ENCODE data around the gene ATOH1. TPM values are rescaled to one million over a fixed set of nuclear protein-coding genes. Genes with fewer than 3 reads are reported as not detected.

ATOH1 gene
- total and polyA plus RNA-seq, 4 experiments from 2014 or later = not detected

GRCh38 chr4:93867416-93868001 is 39.0 kb downstream of the ATOH1 start:
- Histone ChIP-seq H3K9me3 (ENCODE audit: control insufficient read depth in 1 of 2, low read length in 2 of 2) (no peaks in the 10 kb centered on the region), H3K4me1 (ENCODE audit: insufficient read depth, low read length) (no peaks in the 10 kb centered on the region), H3K27ac (ENCODE audit: low read depth, low read length) (no peak overlapping the region), H3K36me3 (ENCODE audit: insufficient read depth, low read length) (no peaks in the 10 kb centered on the region), H3K27me3 (ENCODE audit: insufficient read depth, low read length) (no peaks in the 10 kb centered on the region), H3K4me3 (ENCODE audit: low read length in 2 of 2) (no peak overlapping the region)
- POLR2A ChIA-PET (ENCODE audit: partially characterized antibody) = no interaction called here
- intact Hi-C loops (cut with micrococcal nuclease) = no loop called here
- Mint-ChIP-seq H3K9me3 (peaks cover 0 to 7% (median 0%) of the 10 kb centered on the region in 8 donors), H3K27me3 (no peaks in the 10 kb centered on the region), H3K4me1 (no peaks in the 10 kb centered on the region), H3K27ac (no peak overlapping the region), H3K4me3 (no peak overlapping the region), H3K36me3 (no peaks in the 10 kb centered on the region)
- CTCF ChIA-PET (ENCODE audit: partially characterized antibody) = no interaction called here
- DNase-seq = no peak

GRCh38 chr4:93870876-93871458 is 42.4 kb downstream of the ATOH1 start:
- POLR2A ChIA-PET (ENCODE audit: partially characterized antibody) = no interaction called here
- Mint-ChIP-seq H3K4me1 (no peaks in the 10 kb centered on the region), H3K27me3 (no peaks in the 10 kb centered on the region), H3K9me3 (peaks cover 0 to 2% (median 0%) of the 10 kb centered on the region in 8 donors), H3K27ac (no peak overlapping the region), H3K36me3 (no peaks in the 10 kb centered on the region), H3K4me3 (no peak overlapping the region)
- no peak overlapping the region for H3K27ac ChIP-seq (ENCODE audit: low read depth, low read length)
- H3K27me3 ChIP-seq (ENCODE audit: insufficient read depth, low read length) = no peaks in the 10 kb centered on the region
- no peaks in the 10 kb centered on the region for H3K36me3 ChIP-seq (ENCODE audit: insufficient read depth, low read length)
- H3K4me1 ChIP-seq (ENCODE audit: insufficient read depth, low read length) = no peaks in the 10 kb centered on the region
- no peak overlapping the region for H3K4me3 ChIP-seq (ENCODE audit: low read length in 2 of 2)
- DNase-seq = no peak
- intact Hi-C loops (cut with micrococcal nuclease) = no loop called here
- CTCF ChIA-PET (ENCODE audit: partially characterized antibody) = no interaction called here
- H3K9me3 ChIP-seq (ENCODE audit: control insufficient read depth in 1 of 2, low read length in 2 of 2) = no peaks in the 10 kb centered on the region

DNA sequence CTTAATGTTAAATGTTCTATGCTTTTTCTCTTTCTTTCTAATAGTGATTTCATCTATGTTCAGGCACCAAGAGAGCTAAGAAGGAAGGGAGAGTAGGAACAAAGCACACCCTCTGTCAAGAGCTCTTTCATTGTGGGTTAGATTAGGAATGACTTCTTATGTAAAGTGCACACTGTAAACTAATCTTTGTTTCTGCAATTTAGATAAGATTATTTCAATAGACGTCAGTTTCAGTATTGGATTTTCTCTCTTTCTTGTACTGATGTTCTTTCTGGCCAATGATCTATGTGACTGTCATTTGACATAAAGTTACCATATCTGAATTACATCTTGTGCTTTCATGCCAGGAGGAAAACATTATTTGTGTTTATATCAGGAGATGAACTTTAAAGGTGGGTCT is 48.2 kb downstream of the ATOH1 start:
- Histone ChIP-seq H3K4me3 (ENCODE audit: low read length in 2 of 2) (no peak overlapping the region), H3K4me1 (ENCODE audit: insufficient read depth, low read length) (no peaks in the 10 kb centered on the region), H3K27me3 (ENCODE audit: insufficient read depth, low read length) (no peaks in the 10 kb centered on the region), H3K36me3 (ENCODE audit: insufficient read depth, low read length) (no peaks in the 10 kb centered on the region), H3K9me3 (ENCODE audit: control insufficient read depth in 1 of 2, low read length in 2 of 2) (no peaks in the 10 kb centered on the region), H3K27ac (ENCODE audit: low read depth, low read length) (no peak overlapping the region)
- Mint-ChIP-seq H3K4me1 (no peaks in the 10 kb centered on the region), H3K27me3 (no peaks in the 10 kb centered on the region), H3K9me3 (peaks cover 0 to 5% (median 0%) of the 10 kb centered on the region in 8 donors), H3K4me3 (no peak overlapping the region), H3K36me3 (no peaks in the 10 kb centered on the region), H3K27ac (no peak overlapping the region)
- POLR2A ChIA-PET (ENCODE audit: partially characterized antibody) = no interaction called here
- CTCF ChIA-PET (ENCODE audit: partially characterized antibody) = interaction anchor here (0.6 kb wide), 1 partner anchor 1511 kb away, joined by 3 read pairs; no protein-coding TSS in a partner anchor
- intact Hi-C loops (cut with micrococcal nuclease) = no loop called here
- no peak for DNase-seq

DNA sequence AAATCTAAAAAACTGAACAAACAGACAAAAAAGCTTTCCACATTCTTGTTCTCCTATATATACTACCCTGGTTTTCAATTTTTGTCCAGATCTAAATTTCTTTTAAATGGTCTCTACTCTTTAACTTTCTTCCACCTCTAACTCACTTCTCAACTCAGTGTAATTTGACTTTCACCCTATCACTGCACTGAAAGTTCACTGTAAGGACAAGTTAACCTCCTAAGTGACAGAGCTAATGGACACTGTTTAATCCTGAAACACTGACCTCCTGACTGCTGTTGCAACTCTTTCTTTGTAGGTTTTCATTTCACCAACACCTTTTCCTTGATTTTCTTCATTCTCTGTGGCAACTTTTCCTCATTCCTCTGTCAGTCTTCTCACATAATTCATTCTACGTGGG is 50.0 kb downstream of the ATOH1 start:
- no peaks in the 10 kb centered on the region for H3K4me1 Mint-ChIP-seq
- H3K9me3 ChIP-seq (ENCODE audit: control insufficient read depth in 1 of 2, low read length in 2 of 2) = no peaks in the 10 kb centered on the region
- no peak overlapping the region for H3K4me3 Mint-ChIP-seq
- intact Hi-C loops (cut with micrococcal nuclease) = no loop called here
- peaks cover 0 to 5% (median 0%) of the 10 kb centered on the region in 8 donors for H3K9me3 Mint-ChIP-seq
- H3K4me1 ChIP-seq (ENCODE audit: insufficient read depth, low read length) = no peaks in the 10 kb centered on the region
- H3K36me3 Mint-ChIP-seq = no peaks in the 10 kb centered on the region
- H3K27me3 ChIP-seq (ENCODE audit: insufficient read depth, low read length) = no peaks in the 10 kb centered on the region
- DNase-seq = no peak
- ChIA-PET CTCF (ENCODE audit: partially characterized antibody) (no interaction called here), POLR2A (ENCODE audit: partially characterized antibody) (no interaction called here)
- H3K27ac Mint-ChIP-seq = no peak overlapping the region
- no peak overlapping the region for H3K27ac ChIP-seq (ENCODE audit: low read depth, low read length)
- H3K4me3 ChIP-seq (ENCODE audit: low read length in 2 of 2) = no peak overlapping the region
- H3K27me3 Mint-ChIP-seq = no peaks in the 10 kb centered on the region
- H3K36me3 ChIP-seq (ENCODE audit: insufficient read depth, low read length) = no peaks in the 10 kb centered on the region

DNA sequence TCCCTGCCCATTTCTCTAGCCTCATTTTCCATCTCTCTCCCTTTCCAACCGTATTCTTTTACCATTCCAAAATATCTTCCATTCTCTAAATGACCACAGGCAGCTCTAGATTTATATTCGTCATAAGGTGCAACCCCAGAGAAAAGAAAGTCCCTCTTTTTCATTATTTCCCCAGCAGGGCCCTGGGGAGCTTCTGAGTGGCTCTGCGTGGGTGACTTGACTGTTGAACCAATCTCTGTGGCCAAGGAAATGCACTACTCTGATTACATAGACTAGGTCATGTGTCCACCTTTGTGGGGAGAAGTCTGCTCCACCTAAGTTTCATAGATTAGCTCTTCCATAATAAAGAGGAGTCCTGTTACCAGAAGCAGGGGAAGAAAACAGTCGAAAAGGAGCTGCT is 51.4 kb downstream of the ATOH1 start:
- CTCF ChIA-PET (ENCODE audit: partially characterized antibody) = no interaction called here
- POLR2A ChIA-PET (ENCODE audit: partially characterized antibody) = no interaction called here

More for the DNA sequence above, 51.4 kb downstream of the ATOH1 start:
- Histone ChIP-seq H3K4me3 (ENCODE audit: low read length in 2 of 2) (no peak overlapping the region), H3K36me3 (ENCODE audit: insufficient read depth, low read length) (no peaks in the 10 kb centered on the region), H3K4me1 (ENCODE audit: insufficient read depth, low read length) (no peaks in the 10 kb centered on the region), H3K9me3 (ENCODE audit: control insufficient read depth in 1 of 2, low read length in 2 of 2) (no peaks in the 10 kb centered on the region), H3K27me3 (ENCODE audit: insufficient read depth, low read length) (no peaks in the 10 kb centered on the region), H3K27ac (ENCODE audit: low read depth, low read length) (no peak overlapping the region)
- Mint-ChIP-seq H3K36me3 (no peaks in the 10 kb centered on the region), H3K4me3 (no peak overlapping the region), H3K9me3 (peaks cover 0 to 5% (median 0%) of the 10 kb centered on the region in 8 donors), H3K4me1 (no peaks in the 10 kb centered on the region), H3K27ac (no peak overlapping the region), H3K27me3 (no peaks in the 10 kb centered on the region)
- intact Hi-C loops (cut with micrococcal nuclease) = no loop called here
- no peak for DNase-seq

Measured in CD4-positive, alpha-beta memory T cell (primary cell).